Tibial artery (tissue), 4 donors: ENCODE results near the gene ADGRV1.
"Not testable (repeated sequence)": the region's sequence is repeated elsewhere in the genome, so short reads cannot be mapped to it uniquely, and the experiment has no call there.

ENCODE experiments used
- DNase-seq, 2 donors: peaks; one replicate each; pipeline ENCODE4 v3.0.0-alpha.2; 2019
- H3K27ac ChIP-seq, 2 donors: fragments of 200-600 bp; sonication (generic) in 1 of 2; 1 replicate in 1 of 2; 2 replicates in 1 of 2; pipeline ENCODE4 v1.5.1; 2018 to 2019; ENCODE audit warnings: mild to moderate bottlenecking in 1 of 2
- H3K27me3 ChIP-seq, 2 donors: fragments of 200-600 bp; sonication (generic) in 1 of 2; one replicate each; pipeline versions ENCODE4 v1.5.1 to v1.6.0; 2016 to 2019
- H3K36me3 ChIP-seq, 3 donors: fragments of 200-600 bp; sonication (generic) in 2 of 3; one replicate each; pipeline ENCODE4 v1.5.1; 2016 to 2019; ENCODE audit warnings: mild to moderate bottlenecking in 2 of 3
- H3K4me1 ChIP-seq, 4 donors: fragments of 200-600 bp; sonication (generic) in 2 of 4; 1 replicate in 3 of 4; 2 replicates in 1 of 4; pipeline ENCODE4 v1.5.1; 2016 to 2019
- H3K4me3 ChIP-seq, 2 donors: fragments of 200-600 bp; sonication (generic) in 1 of 2; 1 replicate in 1 of 2; 2 replicates in 1 of 2; pipeline ENCODE4 v1.5.1; 2018 to 2019; ENCODE audit warnings: mild to moderate bottlenecking in 2 of 2
- H3K9me3 ChIP-seq, 3 donors: fragments of 200-600 bp; sonication (generic) in 1 of 3; one replicate each; pipeline ENCODE4 v1.5.1; 2016 to 2019
- CTCF ChIP-seq, 2 experiments: fragments of 200-600 bp in 1 of 2; fragments of 450-650 bp in 1 of 2; IDR thresholded peaks; one replicate each; pipeline ENCODE4 v1.5.1; 2017 to 2019; ENCODE audit warnings: antibody characterized with exemption in 2 of 2, mild to moderate bottlenecking in 1 of 2, moderate library complexity in 1 of 2
- intact Hi-C: fragments of 100-400 bp; cut with DNase I; formaldehyde crosslinking; loops from one replicate; pipeline ENCODE4 v1.15.0; 2023; ENCODE audit warnings: low total_unique reads

The ADGRV1 gene

DNA sequence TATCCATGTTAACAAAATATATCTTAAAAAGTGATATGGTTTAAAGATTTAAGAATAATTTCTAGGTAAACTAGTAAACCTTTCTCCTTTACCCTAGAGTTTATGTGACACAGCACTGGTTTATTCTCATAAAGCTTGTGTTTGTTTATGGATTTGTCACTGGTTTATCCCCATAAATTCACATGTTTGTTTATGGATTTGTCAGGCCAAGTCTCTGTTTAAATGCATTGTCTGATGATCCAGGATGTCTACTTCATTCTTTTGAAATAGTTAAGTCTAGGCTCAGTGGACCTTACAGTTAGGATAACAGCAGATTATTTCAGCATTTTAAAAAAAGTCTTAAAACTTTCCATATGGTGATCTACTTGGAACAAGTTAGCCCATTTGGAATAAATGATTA is 490.5 kb downstream of the ADGRV1 start:
- intact Hi-C loops, result no loop called here
- Histone ChIP-seq H3K4me3 (no peak overlapping the region), H3K4me1 (no peaks in the 10 kb centered on the region), H3K36me3 (no peaks in the 10 kb centered on the region), H3K9me3 (no peaks in the 10 kb centered on the region), H3K27ac (no peak overlapping the region), H3K27me3 (no peaks in the 10 kb centered on the region)
- TF ChIP-seq CTCF (IDR thresholded peaks at IDR 0.05), result no peak
- DNase-seq, result no peak

GRCh38 chr5:91049800-91050199 is 491.2 kb downstream of the ADGRV1 start:
- no peaks in the 10 kb centered on the region for H3K4me1 ChIP-seq
- DNase-seq, result peak in 1 of 2 donors; percentile 28
- TF ChIP-seq CTCF (IDR thresholded peaks at IDR 0.05), result no peak
- no peak overlapping the region for H3K27ac ChIP-seq
- H3K4me3 ChIP-seq, result no peak overlapping the region
- H3K36me3 ChIP-seq, result no peaks in the 10 kb centered on the region
- intact Hi-C loops, result no loop called here
- H3K27me3 ChIP-seq, result no peaks in the 10 kb centered on the region
- no peaks in the 10 kb centered on the region for H3K9me3 ChIP-seq

DNA sequence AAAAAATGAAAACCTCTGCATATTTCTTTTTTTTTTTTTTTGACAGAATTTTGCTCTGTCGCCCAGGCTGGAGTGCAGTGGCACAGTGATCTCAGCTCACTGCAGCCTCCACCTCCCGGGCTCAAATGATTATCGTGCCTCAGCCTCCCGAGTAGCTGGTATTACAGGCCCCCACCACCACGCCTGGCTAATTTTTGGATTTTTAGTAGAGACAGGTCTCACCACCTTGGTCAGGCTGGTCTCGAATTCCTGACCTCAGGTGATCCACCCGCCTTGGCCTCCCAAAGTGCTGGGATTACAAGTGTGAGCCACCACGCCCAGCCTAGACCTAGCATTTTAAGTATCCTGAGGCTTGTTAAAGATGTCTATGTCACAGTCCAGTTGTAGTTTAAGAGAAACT is 493.8 kb downstream of the ADGRV1 start:
- intact Hi-C loops, H3K27ac ChIP-seq: not testable (repeated sequence)

DNA sequence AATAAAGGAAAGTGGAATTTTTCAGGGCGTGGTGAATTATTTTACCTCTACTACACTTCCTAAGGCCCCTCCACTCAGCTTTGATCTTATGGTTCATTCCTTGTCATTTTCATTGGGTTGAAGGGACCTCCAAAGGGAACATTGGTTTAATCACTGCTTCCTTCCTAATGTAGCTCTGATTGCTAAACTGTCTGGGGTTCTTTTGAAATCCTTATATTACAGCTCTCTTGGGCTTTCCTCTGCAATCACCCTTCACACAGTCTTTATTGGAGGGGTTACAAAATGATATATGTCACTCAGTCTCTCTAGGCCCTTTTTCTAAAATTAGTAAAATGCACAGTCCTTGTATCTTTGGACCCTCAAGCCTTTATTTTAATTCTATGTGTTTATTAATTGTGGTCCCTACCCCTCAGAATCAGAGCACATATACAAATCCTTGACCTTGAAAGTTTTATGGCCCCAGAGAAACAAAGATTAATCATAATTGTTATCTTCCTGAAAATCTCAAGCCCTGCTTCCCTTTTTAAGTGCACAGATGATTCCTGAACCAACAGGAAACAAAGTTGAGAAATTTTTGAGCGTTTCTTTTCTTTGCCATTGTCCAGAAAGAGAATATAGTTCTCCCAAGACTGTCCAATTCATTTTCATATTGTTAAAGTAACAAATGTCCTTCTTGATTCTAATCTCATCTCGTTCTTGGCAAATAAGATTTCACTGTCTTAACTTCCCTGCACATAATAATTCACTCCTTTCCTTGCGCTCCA is 494.6 kb downstream of the ADGRV1 start:
- DNase-seq, result no peak
- Histone ChIP-seq H3K4me1 (no peaks in the 10 kb centered on the region), H3K4me3 (no peak overlapping the region), H3K9me3 (no peaks in the 10 kb centered on the region), H3K27me3 (no peaks in the 10 kb centered on the region), H3K36me3 (no peaks in the 10 kb centered on the region), H3K27ac (no peak overlapping the region)
- intact Hi-C loops, result no loop called here
- no peak for TF ChIP-seq CTCF (IDR thresholded peaks at IDR 0.05)

More for the DNA sequence above, 493.8 kb downstream of the ADGRV1 start:
- H3K27me3 ChIP-seq, H3K4me3 ChIP-seq, H3K4me1 ChIP-seq, H3K36me3 ChIP-seq, H3K9me3 ChIP-seq, DNase-seq: not testable (repeated sequence)

DNA sequence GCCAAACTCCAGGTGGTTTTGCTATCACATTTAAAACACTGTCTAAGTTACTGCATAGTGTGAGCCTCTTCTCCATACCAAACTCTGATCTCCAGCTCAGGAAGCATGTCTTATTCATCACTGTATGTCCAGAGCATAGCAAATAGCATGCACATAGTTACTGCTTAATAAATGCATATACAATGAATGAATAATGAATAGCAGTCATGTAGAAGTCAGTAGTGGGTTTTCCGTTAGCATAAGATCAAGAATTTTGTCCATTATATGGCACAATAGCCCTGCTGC is 495.1 kb downstream of the ADGRV1 start:
- TF ChIP-seq CTCF (IDR thresholded peaks at IDR 0.05), result no peak
- Histone ChIP-seq H3K27me3 (no peaks in the 10 kb centered on the region), H3K4me3 (no peak overlapping the region), H3K9me3 (no peaks in the 10 kb centered on the region), H3K27ac (no peak overlapping the region), H3K4me1 (no peaks in the 10 kb centered on the region), H3K36me3 (no peaks in the 10 kb centered on the region)
- intact Hi-C loops, result no loop called here
- no peak for DNase-seq

- no peaks in the 10 kb centered on the region for H3K27me3 ChIP-seq
- TF ChIP-seq CTCF (IDR thresholded peaks at IDR 0.05), result no peak
- no peaks in the 10 kb centered on the region for H3K36me3 ChIP-seq
- no peak for DNase-seq
- no peak overlapping the region for H3K4me3 ChIP-seq
- no peaks in the 10 kb centered on the region for H3K9me3 ChIP-seq
- no peak overlapping the region for H3K27ac ChIP-seq
- H3K4me1 ChIP-seq, result peaks cover 0 to 8% (median 0%) of the 10 kb centered on the region in 4 donors
- intact Hi-C loops, result no loop called here
These were observed 499.6 kb downstream of the ADGRV1 start for GRCh38 chr5:91058155-91058554.
